SK-N-SH (cell line): ENCODE results near the gene CACYBP. TPM values are rescaled to one million over a fixed set of nuclear protein-coding genes. Genes with fewer than 3 reads are reported as not detected.

Experiments
- CTCF ChIA-PET: fragments of 300-600, 350-600 bp; formaldehyde crosslinking; extraction: SDS; loops from one replicate; lab custom pipeline; 2021; lab: Yijun Ruan, JAX
- POLR2A ChIA-PET: fragments of 350-600 bp; sonication (Branson Sonifier 250); formaldehyde crosslinking; extraction: SDS; loops from one replicate; lab custom pipeline; 2020; ENCODE audit warnings: antibody characterized with exemption, inconsistent platforms; lab: Yijun Ruan, JAX
- DNase-seq: peaks from one replicate; pipeline ENCODE4 v3.0.0; 2012
- H2AFZ ChIP-seq: fragments of 200-600 bp; sonication (generic); 2 replicates; pipeline ENCODE4 v1.8.1; 2016; ENCODE audit warnings: antibody characterized with exemption, mild to moderate bottlenecking, low read depth
- H3F3A ChIP-seq: fragments of 200-600 bp; sonication (generic); replicated peaks from 2 replicates; pipeline ENCODE3; 2016; ENCODE audit warnings: antibody characterized with exemption, mild to moderate bottlenecking; ENCODE audit not compliant: insufficient read depth
- H3K27ac ChIP-seq, 2 experiments: fragments of 200-500 bp in 1 of 2; fragments of 200-600 bp in 1 of 2; sonication (Bioruptor generic) in 1 of 2; sonication (generic), shearing (Covaris generic) in 1 of 2; 2 replicates each; pipeline versions ENCODE4 v1.5.1 to v1.6.1; 2014 to 2016; ENCODE audit warnings: low read depth in 2 of 2, inconsistent platforms in 1 of 2, low read length in 1 of 2, mild to moderate bottlenecking in 1 of 2, mixed read lengths in 1 of 2
- H3K27me3 ChIP-seq: fragments of 200-600 bp; sonication (generic), shearing (Covaris generic); 2 replicates; pipeline ENCODE4 v1.6.1; 2016; ENCODE audit warnings: mixed run types; ENCODE audit not compliant: insufficient read depth
- H3K36me3 ChIP-seq, 2 experiments: fragments of 200-500 bp in 1 of 2; fragments of 200-600 bp in 1 of 2; sonication (Bioruptor generic) in 1 of 2; sonication (generic) in 1 of 2; replicated peaks in 1 of 2; 2 replicates each; pipeline versions ENCODE3 to v1.5.1; 2014 to 2016; ENCODE audit warnings: low read length in 1 of 2, mild to moderate bottlenecking in 1 of 2; ENCODE audit not compliant: insufficient read depth in 2 of 2, control insufficient read depth in 1 of 2
- H3K4me1 ChIP-seq, 2 experiments: fragments of 200-500 bp in 1 of 2; fragments of 200-600 bp in 1 of 2; sonication (Bioruptor generic) in 1 of 2; sonication (generic), shearing (Covaris generic) in 1 of 2; 2 replicates each; pipeline versions ENCODE4 v1.5.1 to v1.6.1; 2014 to 2016; ENCODE audit warnings: low read depth in 1 of 2, low read length in 1 of 2, mixed run types in 1 of 2; ENCODE audit not compliant: insufficient read depth in 2 of 2, control insufficient read depth in 1 of 2
- H3K4me2 ChIP-seq: fragments of 200-600 bp; sonication (generic), shearing (Covaris generic); 2 replicates; pipeline ENCODE4 v1.6.1; 2017; ENCODE audit warnings: mixed run types
- H3K4me3 ChIP-seq, 2 experiments: fragments of 200-500 bp in 1 of 2; fragments of 200-600 bp in 1 of 2; sonication (Bioruptor generic) in 1 of 2; sonication (generic), shearing (Covaris generic) in 1 of 2; 2 replicates each; pipeline versions ENCODE4 v1.5.1 to v1.8.1; 2014 to 2016; ENCODE audit warnings: low read depth in 2 of 2, inconsistent platforms in 1 of 2, low read length in 1 of 2, mild to moderate bottlenecking in 1 of 2, mixed read lengths in 1 of 2, moderate library complexity in 1 of 2
- H3K79me2 ChIP-seq: fragments of 200-600 bp; sonication (generic); 2 replicates; pipeline ENCODE4 v1.8.1; 2017; ENCODE audit warnings: mild to moderate bottlenecking; ENCODE audit not compliant: insufficient read depth
- H3K9ac ChIP-seq: fragments of 200-600 bp; sonication (generic); 2 replicates; pipeline ENCODE4 v1.6.1; 2017; ENCODE audit warnings: mixed run types
- H3K9me2 ChIP-seq: fragments of 200-600 bp; sonication (generic); 2 replicates; pipeline ENCODE4 v1.6.1; 2017; ENCODE audit warnings: mixed run types
- H3K9me3 ChIP-seq: fragments of 200-600 bp; sonication (generic); 2 replicates; pipeline ENCODE4 v1.6.1; 2017; ENCODE audit warnings: mixed run types, mild to moderate bottlenecking, moderate library complexity
- H4K20me1 ChIP-seq: fragments of 200-600 bp; sonication (generic); 2 replicates; pipeline ENCODE4 v1.6.1; 2017; ENCODE audit warnings: mild to moderate bottlenecking, mixed run types; ENCODE audit not compliant: insufficient read depth
- CHD2 ChIP-seq: fragments of 150-350 bp; IDR thresholded peaks from 2 replicates; pipeline ENCODE4 v1.6.1; 2018; ENCODE audit warnings: low read length; ENCODE audit not compliant: partially characterized antibody
- EP300 ChIP-seq, 2 experiments: IDR thresholded peaks; 2 replicates each; pipeline versions ENCODE4 v1.4.0 to v1.6.1; 2012; ENCODE audit warnings: borderline replicate concordance in 1 of 2, low read depth in 1 of 2, low read length in 1 of 2
- EZH2phosphoT487 ChIP-seq: fragments of 200-600 bp; sonication (generic); IDR thresholded peaks from 2 replicates; pipeline ENCODE4 v1.6.1; 2017; ENCODE audit warnings: low read depth, mixed run types, mild to moderate bottlenecking, antibody characterized with exemption, moderate library complexity, borderline replicate concordance
- FOSL2 ChIP-seq: IDR thresholded peaks from 2 replicates; pipeline ENCODE4 v1.4.0; 2012; ENCODE audit warnings: low read depth, mild to moderate bottlenecking, moderate library complexity, borderline replicate concordance
- FOXM1 ChIP-seq: IDR thresholded peaks from 2 replicates; pipeline ENCODE4 v1.4.0; 2012; ENCODE audit warnings: low read depth, mild to moderate bottlenecking
- GABPA ChIP-seq: IDR thresholded peaks from 2 replicates; pipeline ENCODE4 v1.4.0; 2012; ENCODE audit warnings: low read depth, mild to moderate bottlenecking
- MEF2A ChIP-seq: IDR thresholded peaks from 2 replicates; pipeline ENCODE4 v1.4.0; 2012; ENCODE audit warnings: low read depth, borderline replicate concordance
- MXI1 ChIP-seq: IDR thresholded peaks from 2 replicates; pipeline ENCODE4 v1.6.1; 2012; ENCODE audit warnings: mild to moderate bottlenecking, low read depth, low read length, improper control_type of control experiment
- NFIC ChIP-seq: IDR thresholded peaks from 2 replicates; pipeline ENCODE4 v1.4.0; 2012; ENCODE audit warnings: borderline replicate concordance
- RAD21 ChIP-seq: IDR thresholded peaks from 2 replicates; pipeline ENCODE4 v1.6.1; 2012; ENCODE audit warnings: mild to moderate bottlenecking, low read length
- RCOR1 ChIP-seq: fragments of 150-350 bp; IDR thresholded peaks from 2 replicates; pipeline ENCODE4 v1.6.1; 2017; ENCODE audit warnings: antibody characterized with exemption, low read length
- RFX5 ChIP-seq: IDR thresholded peaks from 2 replicates; pipeline ENCODE4 v1.6.1; 2012; ENCODE audit warnings: mild to moderate bottlenecking, improper control_type of control experiment, low read length
- polyA plus RNA-seq, 3 experiments: library from polyadenylated mRNA; depleted of rRNA; stranded (reverse); fragments of >200 nt; gene quantifications; 2 replicates each; pipeline ENCODE4 v1.2.3, GENCODE V29; 2012
- TF ChIP-seq, protein P1 (sequence below): fragments of 150-350 bp; IDR thresholded peaks from 2 replicates; pipeline ENCODE4 v1.6.1; 2016; ENCODE audit warnings: mild to moderate bottlenecking, low read depth, low read length
- TF ChIP-seq, protein P2 (sequence below): IDR thresholded peaks from 2 replicates; pipeline ENCODE4 v1.4.0; 2012; ENCODE audit warnings: low read depth
- TF ChIP-seq, protein P3 (sequence below): IDR thresholded peaks from 2 replicates; pipeline ENCODE4 v1.4.0; 2012; ENCODE audit warnings: low read depth, borderline replicate concordance

CACYBP gene
- polyA plus RNA-seq, 1 of the 3 experiments (the other 2 are of a cell fraction), result 56.2 TPM

DNA sequence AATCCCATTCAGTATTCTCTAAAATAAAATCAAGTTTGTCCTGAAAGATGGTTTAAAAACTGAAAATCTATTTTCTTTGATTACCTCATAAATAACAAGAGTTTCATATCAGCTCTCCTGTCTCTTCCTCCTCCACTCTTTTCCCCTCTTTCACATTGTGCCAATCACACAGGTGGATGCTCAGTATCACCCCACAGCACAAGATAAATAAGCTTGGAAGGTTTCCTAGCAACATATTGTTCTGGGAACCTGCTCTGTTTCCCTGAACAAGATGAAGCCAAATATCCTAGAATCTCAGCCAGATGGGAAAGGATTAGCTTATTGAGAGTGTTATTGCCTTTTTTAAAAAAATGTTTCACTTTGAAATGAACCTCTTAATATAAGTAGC, 45.7 kb upstream of the CACYBP start:
- no peaks in the 10 kb centered on the region for H3K36me3 ChIP-seq
- H3K4me3 ChIP-seq, result no peak overlapping the region
- CTCF ChIA-PET, result interaction anchor here (1.1 to 1.5 kb wide), 4 partner anchors 12 to 30 kb away, joined by 3 to 4 read pairs (median 3); no protein-coding TSS in a partner anchor
- no peak overlapping the region for H3K9ac ChIP-seq
- no peak overlapping the region for H3K27ac ChIP-seq
- H3F3A ChIP-seq, result no peaks in the 10 kb centered on the region
- H3K27me3 ChIP-seq, result no peaks in the 10 kb centered on the region
- POLR2A ChIA-PET, result no interaction called here
- peak; percentile 9 for DNase-seq
- no peaks in the 10 kb centered on the region for H3K9me2 ChIP-seq
- H3K4me2 ChIP-seq, result no peak overlapping the region
- no peaks in the 10 kb centered on the region for H4K20me1 ChIP-seq
- H3K79me2 ChIP-seq, result no peaks in the 10 kb centered on the region
- TF ChIP-seq EP300 (IDR thresholded peaks at IDR 0.05; ENCODE audit: borderline replicate concordance in 1 of 2, low read depth in 1 of 2, low read length in 1 of 2) (no peak), NFIC (no peak), RAD21 (no peak), RCOR1 (no peak), FOXM1 (no peak), CHD2 (no peak), GABPA (no peak), FOSL2 (no peak), MXI1 (no peak), MEF2A (no peak), RFX5 (no peak), EZH2phosphoT487 (no peak)
- TF ChIP-seq, protein P1, sequence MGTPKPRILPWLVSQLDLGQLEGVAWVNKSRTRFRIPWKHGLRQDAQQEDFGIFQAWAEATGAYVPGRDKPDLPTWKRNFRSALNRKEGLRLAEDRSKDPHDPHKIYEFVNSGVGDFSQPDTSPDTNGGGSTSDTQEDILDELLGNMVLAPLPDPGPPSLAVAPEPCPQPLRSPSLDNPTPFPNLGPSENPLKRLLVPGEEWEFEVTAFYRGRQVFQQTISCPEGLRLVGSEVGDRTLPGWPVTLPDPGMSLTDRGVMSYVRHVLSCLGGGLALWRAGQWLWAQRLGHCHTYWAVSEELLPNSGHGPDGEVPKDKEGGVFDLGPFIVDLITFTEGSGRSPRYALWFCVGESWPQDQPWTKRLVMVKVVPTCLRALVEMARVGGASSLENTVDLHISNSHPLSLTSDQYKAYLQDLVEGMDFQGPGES, result no peak
- TF ChIP-seq, protein P2, sequence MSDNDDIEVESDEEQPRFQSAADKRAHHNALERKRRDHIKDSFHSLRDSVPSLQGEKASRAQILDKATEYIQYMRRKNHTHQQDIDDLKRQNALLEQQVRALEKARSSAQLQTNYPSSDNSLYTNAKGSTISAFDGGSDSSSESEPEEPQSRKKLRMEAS, result no peak
- TF ChIP-seq, protein P3, sequence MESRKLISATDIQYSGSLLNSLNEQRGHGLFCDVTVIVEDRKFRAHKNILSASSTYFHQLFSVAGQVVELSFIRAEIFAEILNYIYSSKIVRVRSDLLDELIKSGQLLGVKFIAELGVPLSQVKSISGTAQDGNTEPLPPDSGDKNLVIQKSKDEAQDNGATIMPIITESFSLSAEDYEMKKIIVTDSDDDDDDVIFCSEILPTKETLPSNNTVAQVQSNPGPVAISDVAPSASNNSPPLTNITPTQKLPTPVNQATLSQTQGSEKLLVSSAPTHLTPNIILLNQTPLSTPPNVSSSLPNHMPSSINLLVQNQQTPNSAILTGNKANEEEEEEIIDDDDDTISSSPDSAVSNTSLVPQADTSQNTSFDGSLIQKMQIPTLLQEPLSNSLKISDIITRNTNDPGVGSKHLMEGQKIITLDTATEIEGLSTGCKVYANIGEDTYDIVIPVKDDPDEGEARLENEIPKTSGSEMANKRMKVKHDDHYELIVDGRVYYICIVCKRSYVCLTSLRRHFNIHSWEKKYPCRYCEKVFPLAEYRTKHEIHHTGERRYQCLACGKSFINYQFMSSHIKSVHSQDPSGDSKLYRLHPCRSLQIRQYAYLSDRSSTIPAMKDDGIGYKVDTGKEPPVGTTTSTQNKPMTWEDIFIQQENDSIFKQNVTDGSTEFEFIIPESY, result no peak
- no peaks in the 10 kb centered on the region for H3K9me3 ChIP-seq
- no peak overlapping the region for H2AFZ ChIP-seq
- H3K4me1 ChIP-seq, result peaks cover 0 to 4% of the 10 kb centered on the region in 2 experiments; a peak in 2 of 4 replicates
